HepG2 (cell line): ENCODE data around the gene RELL1. TPM values are rescaled to one million over a fixed set of nuclear protein-coding genes. Genes with fewer than 3 reads are reported as not detected.

Experiments
- AGO1 ChIP-seq: fragments of 200-400 bp; formaldehyde crosslinking; IDR thresholded peaks from 2 replicates; pipeline ENCODE4 v1.6.1; 2017; ENCODE audit warnings: mild to moderate bottlenecking, low read depth, low read length, moderate library complexity; ENCODE audit not compliant: poor library complexity, severe bottlenecking
- KLF9 ChIP-seq: IDR thresholded peaks from 2 replicates; pipeline ENCODE4 v1.6.1; 2016; ENCODE audit warnings: low read depth
- MTF2 ChIP-seq: sonication (generic); formaldehyde crosslinking; IDR thresholded peaks from 2 replicates; pipeline ENCODE4 v1.5.0; 2020; ENCODE audit warnings: missing genetic modification reagents, borderline replicate concordance
- POLR2A ChIP-seq, 2 experiments: IDR thresholded peaks; 2 replicates each; pipeline ENCODE4 v1.6.1; 2011; ENCODE audit warnings: low read depth in 2 of 2, low read length in 2 of 2, mild to moderate bottlenecking in 1 of 2, moderate library complexity in 1 of 2; ENCODE audit not compliant: insufficient read depth in 1 of 2
- TRIM24 ChIP-seq: sonication (generic); formaldehyde crosslinking; IDR thresholded peaks from 2 replicates; pipeline ENCODE4 v1.8.0; 2022; ENCODE audit warnings: mild to moderate bottlenecking, missing genetic modification reagents
- ZNF296 ChIP-seq: sonication (generic); formaldehyde crosslinking; conservative IDR thresholded peaks from 2 replicates; pipeline ENCODE4 v1.5.0; 2020; ENCODE audit warnings: mild to moderate bottlenecking, missing genetic modification reagents
- ZNF775 ChIP-seq: sonication (generic); formaldehyde crosslinking; IDR thresholded peaks from 2 replicates; pipeline ENCODE4 v1.4.0; 2020; ENCODE audit warnings: missing genetic modification reagents, mild to moderate bottlenecking, moderate library complexity, borderline replicate concordance
- polyA plus RNA-seq, 8 experiments: library from polyadenylated mRNA; depleted of rRNA in 3 of 8; stranded (reverse) in 7 of 8; unstranded in 1 of 8; fragments of >200 nt; fragmentation: Illumina TruSeq in 4 of 8; extraction: Trizol in 4 of 8; gene quantifications; 2 replicates each; pipeline versions ENCODE4 v1.2.1 to v1.2.3, GENCODE V29; 2011 to 2016; ENCODE audit warnings: low read depth in 4 of 8, missing spikeins in 1 of 8, mixed read lengths in 1 of 8; ENCODE audit not compliant: insufficient read depth in 1 of 8
- total RNA-seq, 5 experiments: library from RNA; depleted of rRNA; stranded (reverse); fragments of >200 nt; fragmentation: Illumina TruSeq; extraction: Trizol; gene quantifications; 2 replicates each; pipeline ENCODE4 v1.2.3, GENCODE V29; 2016; ENCODE audit warnings: low read depth in 1 of 5
- TF ChIP-seq, protein P1 (sequence below): sonication (generic); formaldehyde crosslinking; IDR thresholded peaks from 2 replicates; pipeline ENCODE4 v1.5.0; 2020; ENCODE audit warnings: mild to moderate bottlenecking, missing genetic modification reagents
- TF ChIP-seq, protein P2 (sequence below): sonication (generic); formaldehyde crosslinking; IDR thresholded peaks from 2 replicates; pipeline ENCODE4 v1.5.1; 2020; ENCODE audit warnings: mild to moderate bottlenecking, missing genetic modification reagents, borderline replicate concordance
- TF ChIP-seq, protein P3 (sequence below): sonication (generic); formaldehyde crosslinking; IDR thresholded peaks from 2 replicates; pipeline ENCODE4 v1.4.0; 2020; ENCODE audit warnings: missing genetic modification reagents

RELL1 gene
- total and polyA plus RNA-seq, 2 of the 13 experiments (the other 11 are each of a cell fraction or from before 2014, with no cell fraction given): 8.4 to 58.4 TPM

DNA sequence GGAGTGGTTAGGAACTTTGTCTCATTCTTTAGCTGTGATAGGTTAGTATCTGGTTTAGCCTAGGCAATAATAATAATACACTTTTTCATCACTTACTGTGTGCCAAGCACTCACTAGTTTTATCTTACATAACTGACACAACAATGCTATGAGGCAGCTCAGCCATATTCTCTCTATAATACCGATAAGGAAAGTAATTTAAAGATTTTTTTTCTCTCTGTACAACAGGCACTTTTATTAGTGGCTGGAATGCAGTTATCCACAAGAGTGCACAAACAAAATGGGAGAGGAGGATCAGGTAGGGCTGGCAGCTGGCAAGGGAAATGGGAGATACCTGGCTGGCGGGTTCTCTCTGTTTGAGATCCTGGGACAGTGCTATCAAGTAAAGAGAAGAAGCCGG, 7.6 kb downstream of the RELL1 start (continued):
- TF ChIP-seq ZNF775 (no peak), MTF2 (CRISPR knock-in tag) (no peak), ZNF296 (CRISPR knock-in tag) (no peak), AGO1 (no peak), TRIM24 (CRISPR knock-in tag) (no peak), POLR2A (IDR thresholded peaks at IDR 0.05; ENCODE audit: insufficient read depth in 1 of 2, low read depth in 2 of 2, low read length in 2 of 2) (no peak), KLF9 (CRISPR knock-in tag) (no peak)
- TF ChIP-seq, protein P1, sequence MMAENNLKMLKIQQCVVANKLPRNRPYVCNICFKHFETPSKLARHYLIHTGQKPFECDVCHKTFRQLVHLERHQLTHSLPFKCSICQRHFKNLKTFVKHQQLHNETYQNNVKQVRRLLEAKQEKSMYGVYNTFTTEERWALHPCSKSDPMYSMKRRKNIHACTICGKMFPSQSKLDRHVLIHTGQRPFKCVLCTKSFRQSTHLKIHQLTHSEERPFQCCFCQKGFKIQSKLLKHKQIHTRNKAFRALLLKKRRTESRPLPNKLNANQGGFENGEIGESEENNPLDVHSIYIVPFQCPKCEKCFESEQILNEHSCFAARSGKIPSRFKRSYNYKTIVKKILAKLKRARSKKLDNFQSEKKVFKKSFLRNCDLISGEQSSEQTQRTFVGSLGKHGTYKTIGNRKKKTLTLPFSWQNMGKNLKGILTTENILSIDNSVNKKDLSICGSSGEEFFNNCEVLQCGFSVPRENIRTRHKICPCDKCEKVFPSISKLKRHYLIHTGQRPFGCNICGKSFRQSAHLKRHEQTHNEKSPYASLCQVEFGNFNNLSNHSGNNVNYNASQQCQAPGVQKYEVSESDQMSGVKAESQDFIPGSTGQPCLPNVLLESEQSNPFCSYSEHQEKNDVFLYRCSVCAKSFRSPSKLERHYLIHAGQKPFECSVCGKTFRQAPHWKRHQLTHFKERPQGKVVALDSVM: no peak
- TF ChIP-seq, protein P2, sequence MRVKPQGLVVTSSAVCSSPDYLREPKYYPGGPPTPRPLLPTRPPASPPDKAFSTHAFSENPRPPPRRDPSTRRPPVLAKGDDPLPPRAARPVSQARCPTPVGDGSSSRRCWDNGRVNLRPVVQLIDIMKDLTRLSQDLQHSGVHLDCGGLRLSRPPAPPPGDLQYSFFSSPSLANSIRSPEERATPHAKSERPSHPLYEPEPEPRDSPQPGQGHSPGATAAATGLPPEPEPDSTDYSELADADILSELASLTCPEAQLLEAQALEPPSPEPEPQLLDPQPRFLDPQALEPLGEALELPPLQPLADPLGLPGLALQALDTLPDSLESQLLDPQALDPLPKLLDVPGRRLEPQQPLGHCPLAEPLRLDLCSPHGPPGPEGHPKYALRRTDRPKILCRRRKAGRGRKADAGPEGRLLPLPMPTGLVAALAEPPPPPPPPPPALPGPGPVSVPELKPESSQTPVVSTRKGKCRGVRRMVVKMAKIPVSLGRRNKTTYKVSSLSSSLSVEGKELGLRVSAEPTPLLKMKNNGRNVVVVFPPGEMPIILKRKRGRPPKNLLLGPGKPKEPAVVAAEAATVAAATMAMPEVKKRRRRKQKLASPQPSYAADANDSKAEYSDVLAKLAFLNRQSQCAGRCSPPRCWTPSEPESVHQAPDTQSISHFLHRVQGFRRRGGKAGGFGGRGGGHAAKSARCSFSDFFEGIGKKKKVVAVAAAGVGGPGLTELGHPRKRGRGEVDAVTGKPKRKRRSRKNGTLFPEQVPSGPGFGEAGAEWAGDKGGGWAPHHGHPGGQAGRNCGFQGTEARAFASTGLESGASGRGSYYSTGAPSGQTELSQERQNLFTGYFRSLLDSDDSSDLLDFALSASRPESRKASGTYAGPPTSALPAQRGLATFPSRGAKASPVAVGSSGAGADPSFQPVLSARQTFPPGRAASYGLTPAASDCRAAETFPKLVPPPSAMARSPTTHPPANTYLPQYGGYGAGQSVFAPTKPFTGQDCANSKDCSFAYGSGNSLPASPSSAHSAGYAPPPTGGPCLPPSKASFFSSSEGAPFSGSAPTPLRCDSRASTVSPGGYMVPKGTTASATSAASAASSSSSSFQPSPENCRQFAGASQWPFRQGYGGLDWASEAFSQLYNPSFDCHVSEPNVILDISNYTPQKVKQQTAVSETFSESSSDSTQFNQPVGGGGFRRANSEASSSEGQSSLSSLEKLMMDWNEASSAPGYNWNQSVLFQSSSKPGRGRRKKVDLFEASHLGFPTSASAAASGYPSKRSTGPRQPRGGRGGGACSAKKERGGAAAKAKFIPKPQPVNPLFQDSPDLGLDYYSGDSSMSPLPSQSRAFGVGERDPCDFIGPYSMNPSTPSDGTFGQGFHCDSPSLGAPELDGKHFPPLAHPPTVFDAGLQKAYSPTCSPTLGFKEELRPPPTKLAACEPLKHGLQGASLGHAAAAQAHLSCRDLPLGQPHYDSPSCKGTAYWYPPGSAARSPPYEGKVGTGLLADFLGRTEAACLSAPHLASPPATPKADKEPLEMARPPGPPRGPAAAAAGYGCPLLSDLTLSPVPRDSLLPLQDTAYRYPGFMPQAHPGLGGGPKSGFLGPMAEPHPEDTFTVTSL (CRISPR knock-in tag): no peak
- TF ChIP-seq, protein P3, sequence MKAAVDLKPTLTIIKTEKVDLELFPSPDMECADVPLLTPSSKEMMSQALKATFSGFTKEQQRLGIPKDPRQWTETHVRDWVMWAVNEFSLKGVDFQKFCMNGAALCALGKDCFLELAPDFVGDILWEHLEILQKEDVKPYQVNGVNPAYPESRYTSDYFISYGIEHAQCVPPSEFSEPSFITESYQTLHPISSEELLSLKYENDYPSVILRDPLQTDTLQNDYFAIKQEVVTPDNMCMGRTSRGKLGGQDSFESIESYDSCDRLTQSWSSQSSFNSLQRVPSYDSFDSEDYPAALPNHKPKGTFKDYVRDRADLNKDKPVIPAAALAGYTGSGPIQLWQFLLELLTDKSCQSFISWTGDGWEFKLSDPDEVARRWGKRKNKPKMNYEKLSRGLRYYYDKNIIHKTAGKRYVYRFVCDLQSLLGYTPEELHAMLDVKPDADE: no peak
- TF ChIP-seq, all 625 proteins: peak for 0
